Uterus (tissue), 4 donors: ENCODE measurements around the gene TKFC. TPM values are rescaled to one million over a fixed set of nuclear protein-coding genes. Genes with fewer than 3 reads are reported as not detected.

Experiments used
- DNase-seq, 2 donors: peaks; one replicate each; pipeline ENCODE4 v3.0.0-alpha.2; 2019 to 2020
- H3K27ac ChIP-seq, 2 donors: fragments of 200-600 bp; sonication (generic); 1 replicate in 1 of 2; 2 replicates in 1 of 2; pipeline ENCODE4 v1.5.1; 2016 to 2018
- H3K27me3 ChIP-seq, 2 donors: fragments of 200-600 bp; sonication (generic); one replicate each; pipeline ENCODE4 v1.5.1; 2018 to 2019; ENCODE audit warnings: control low read depth in 1 of 2
- H3K36me3 ChIP-seq, 2 donors: fragments of 200-600 bp; sonication (generic); one replicate each; pipeline ENCODE4 v1.5.1; 2019; ENCODE audit warnings: control low read depth in 1 of 2
- H3K4me1 ChIP-seq, 2 donors: fragments of 200-600 bp; sonication (generic); one replicate each; pipeline ENCODE4 v1.5.1; 2018 to 2019; ENCODE audit warnings: control low read depth in 1 of 2
- H3K4me3 ChIP-seq, 2 donors: fragments of 200-600 bp; sonication (generic); 1 replicate in 1 of 2; 2 replicates in 1 of 2; pipeline ENCODE4 v1.5.1; 2018 to 2019; ENCODE audit warnings: mild to moderate bottlenecking in 1 of 2
- H3K9me3 ChIP-seq, 2 donors: fragments of 200-600 bp; sonication (generic); one replicate each; pipeline ENCODE4 v1.5.1; 2019; ENCODE audit warnings: control low read depth in 1 of 2
- POLR2A ChIP-seq, 2 donors: fragments of 450-650 bp; IDR thresholded peaks; one replicate each; pipeline ENCODE4 v1.6.1; 2016; ENCODE audit warnings: antibody characterized with exemption in 2 of 2, mild to moderate bottlenecking in 1 of 2, moderate library complexity in 1 of 2
- intact Hi-C: fragments of 100-400 bp; cut with DNase I; formaldehyde crosslinking; loops from one replicate; pipeline ENCODE4 v1.15.1; 2023; ENCODE audit warnings: low total_unique reads
- total RNA-seq, 4 donors: library from RNA; depleted of rRNA in 3 of 4; stranded (reverse); fragments of >200 nt in 3 of 4; gene quantifications; one replicate each; pipeline versions ENCODE4 v1.1.0 to v1.2.4, GENCODE V29; 2014 to 2023
- TF ChIP-seq, protein P1 (sequence below), 4 experiments: fragments of 200-600 bp in 2 of 4; fragments of 450-650 bp in 2 of 4; sonication (generic) in 2 of 4; IDR thresholded peaks; one replicate each; pipeline ENCODE4 v1.5.1; 2016 to 2019; ENCODE audit warnings: antibody characterized with exemption in 4 of 4, mild to moderate bottlenecking in 2 of 4, moderate library complexity in 1 of 4
- donor health status: DM: yes; HTN: yes; CAD: no.

The TKFC gene
- total RNA-seq, 4 donors from 2014 or later, result 3.6 to 28.5 (median 11.9) TPM

DNA sequence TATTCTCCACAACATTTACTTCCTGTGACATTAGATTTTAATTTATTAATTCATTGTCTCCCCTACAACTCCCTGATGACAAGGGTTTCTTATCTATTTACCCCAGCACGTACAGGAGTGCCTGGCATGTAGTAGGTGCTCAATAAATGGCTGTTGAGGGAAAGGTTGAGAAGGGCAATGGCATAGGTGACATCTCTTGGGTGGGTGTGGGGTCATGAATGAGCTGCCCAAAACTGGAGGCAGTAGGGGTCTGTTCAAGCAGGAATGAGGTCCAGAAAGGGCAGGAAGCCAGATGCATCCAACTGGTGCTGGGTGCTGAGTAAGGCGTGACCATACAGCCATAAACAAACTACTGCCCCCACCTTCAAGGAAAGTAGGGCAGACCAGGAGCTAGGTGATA lies 40.7 kb upstream of the TKFC start:
- H3K36me3 ChIP-seq, result no peaks in the 10 kb centered on the region
- DNase-seq, result no peak
- no peak overlapping the region for H3K4me3 ChIP-seq
- no peak overlapping the region for H3K27ac ChIP-seq
- intact Hi-C loops, result no loop called here
- peaks cover 0 to 14% of the 10 kb centered on the region in 2 donors for H3K4me1 ChIP-seq
- TF ChIP-seq POLR2A (IDR thresholded peaks at IDR 0.05), result no peak
- TF ChIP-seq, protein P1, sequence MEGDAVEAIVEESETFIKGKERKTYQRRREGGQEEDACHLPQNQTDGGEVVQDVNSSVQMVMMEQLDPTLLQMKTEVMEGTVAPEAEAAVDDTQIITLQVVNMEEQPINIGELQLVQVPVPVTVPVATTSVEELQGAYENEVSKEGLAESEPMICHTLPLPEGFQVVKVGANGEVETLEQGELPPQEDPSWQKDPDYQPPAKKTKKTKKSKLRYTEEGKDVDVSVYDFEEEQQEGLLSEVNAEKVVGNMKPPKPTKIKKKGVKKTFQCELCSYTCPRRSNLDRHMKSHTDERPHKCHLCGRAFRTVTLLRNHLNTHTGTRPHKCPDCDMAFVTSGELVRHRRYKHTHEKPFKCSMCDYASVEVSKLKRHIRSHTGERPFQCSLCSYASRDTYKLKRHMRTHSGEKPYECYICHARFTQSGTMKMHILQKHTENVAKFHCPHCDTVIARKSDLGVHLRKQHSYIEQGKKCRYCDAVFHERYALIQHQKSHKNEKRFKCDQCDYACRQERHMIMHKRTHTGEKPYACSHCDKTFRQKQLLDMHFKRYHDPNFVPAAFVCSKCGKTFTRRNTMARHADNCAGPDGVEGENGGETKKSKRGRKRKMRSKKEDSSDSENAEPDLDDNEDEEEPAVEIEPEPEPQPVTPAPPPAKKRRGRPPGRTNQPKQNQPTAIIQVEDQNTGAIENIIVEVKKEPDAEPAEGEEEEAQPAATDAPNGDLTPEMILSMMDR (IDR thresholded peaks at IDR 0.05), result no peak
- no peaks in the 10 kb centered on the region for H3K27me3 ChIP-seq
- H3K9me3 ChIP-seq, result no peaks in the 10 kb centered on the region

DNA sequence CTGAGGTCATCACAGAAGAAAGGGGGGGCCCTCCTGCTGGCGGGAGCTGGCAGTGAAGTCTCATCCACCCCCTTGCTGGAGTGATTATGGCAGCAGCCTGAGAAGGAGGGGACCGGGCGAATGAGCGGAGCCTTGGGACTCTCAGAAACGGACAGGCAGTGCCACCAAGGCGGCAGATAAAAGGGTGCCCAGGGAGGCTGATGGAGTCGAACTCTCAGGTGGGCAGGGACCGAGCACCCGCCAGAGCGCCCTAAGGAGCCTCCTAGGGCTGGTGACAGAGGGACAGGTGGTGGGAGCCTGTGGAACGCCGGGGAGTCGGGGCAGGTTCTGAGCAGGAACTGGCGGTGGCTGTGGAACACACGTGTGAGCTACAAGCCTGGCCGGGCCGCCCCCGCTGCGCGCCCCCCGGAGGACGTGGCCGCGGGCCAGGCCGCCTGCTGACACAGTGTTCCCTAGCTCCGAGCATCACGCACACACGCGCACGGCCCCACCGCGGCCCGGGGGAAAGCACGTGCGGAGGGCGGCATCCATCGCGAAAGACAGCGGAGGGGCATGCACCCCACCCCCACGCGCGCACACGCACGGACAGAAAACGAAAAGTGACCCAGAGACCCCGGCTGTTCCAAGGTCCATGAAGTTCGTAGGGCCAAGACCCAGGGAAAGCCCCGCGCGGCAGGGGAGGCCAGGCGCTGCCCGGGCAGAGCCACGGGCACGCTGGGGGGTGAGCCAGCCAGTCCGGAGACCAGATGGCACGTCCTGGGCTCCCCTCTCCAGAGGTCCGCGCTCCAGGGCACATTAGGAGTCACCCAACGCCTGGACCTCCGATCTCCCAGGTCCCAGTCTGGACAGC lies 38.9 kb upstream of the TKFC start:
- Histone ChIP-seq H3K9me3 (no peaks in the 10 kb centered on the region), H3K27me3 (no peaks in the 10 kb centered on the region), H3K4me3 (peak overlapping the region; percentile 50 to 59), H3K4me1 (peaks cover 0 to 14% of the 10 kb centered on the region in 2 donors), H3K36me3 (no peaks in the 10 kb centered on the region), H3K27ac (peak overlapping the region; percentile 50 to 63)
- intact Hi-C loops, result no loop called here
- TF ChIP-seq, protein P1 (IDR thresholded peaks at IDR 0.05), result no peak
- no peak for TF ChIP-seq POLR2A (IDR thresholded peaks at IDR 0.05)
- DNase-seq, result peak; percentile 52 to 80

- DNase-seq, result peak; percentile 40 to 62
- peak within 1 kb of the TSS; percentile 50 to 63 for H3K27ac ChIP-seq
- peaks cover 0 to 14% of the 10 kb centered on the region in 2 donors for H3K4me1 ChIP-seq
- no peak for TF ChIP-seq POLR2A (IDR thresholded peaks at IDR 0.05)
- TF ChIP-seq, protein P1 (IDR thresholded peaks at IDR 0.05), result peak in 1 of 4 experiments; percentile 31
- H3K4me3 ChIP-seq, result peak within 1 kb of the TSS; percentile 50 to 59
- no peaks in the 10 kb centered on the region for H3K27me3 ChIP-seq
- H3K9me3 ChIP-seq, result no peaks in the 10 kb centered on the region
- H3K36me3 ChIP-seq, result no peaks in the 10 kb centered on the region
- intact Hi-C loops, result no loop called here
Measured at GRCh38 chr11:61294717-61295595, 38.1 kb upstream of the TKFC start, which contains the start of gene VWCE. Gene VWCE (minus strand): TSS chr11:61295316. CDS start chr11:61295037, 279 bp downstream.

GRCh38 chr11:61295596-61295926 lies 37.5 kb upstream of the TKFC start:
- H3K4me3 ChIP-seq, result peak overlapping the region in 1 of 2 donors; percentile 59

More at GRCh38 chr11:61295596-61295926, 37.5 kb upstream of the TKFC start:
- H3K27me3 ChIP-seq, result no peaks in the 10 kb centered on the region
- no peak for DNase-seq
- H3K27ac ChIP-seq, result peak overlapping the region in 1 of 2 donors; percentile 63
- H3K36me3 ChIP-seq, result no peaks in the 10 kb centered on the region
- intact Hi-C loops, result no loop called here
- peaks cover 0 to 14% of the 10 kb centered on the region in 2 donors for H3K4me1 ChIP-seq
- TF ChIP-seq, protein P1 (IDR thresholded peaks at IDR 0.05), result no peak
- no peak for TF ChIP-seq POLR2A (IDR thresholded peaks at IDR 0.05)
- H3K9me3 ChIP-seq, result no peaks in the 10 kb centered on the region
